A673 (cell line): ENCODE results near the gene DNASE1L3.
"Not testable (repeated sequence)": the region's sequence is repeated elsewhere in the genome, so short reads cannot be mapped to it uniquely, and the experiment has no call there.

Source experiments
- CTCF ChIP-seq: fragments of 300-800, 200-600 bp; sonication (generic); conservative IDR thresholded peaks from 2 replicates; pipeline ENCODE4 v1.5.1; 2017; ENCODE audit warnings: low read depth, mild to moderate bottlenecking, antibody characterized with exemption, low read length, moderate library complexity, mixed read lengths
- EZH2 ChIP-seq: fragments of 200-600 bp; sonication (generic); IDR thresholded peaks from 2 replicates; pipeline ENCODE4 v1.6.1; 2017; ENCODE audit warnings: borderline replicate concordance, low read depth, mild to moderate bottlenecking, mixed read lengths, antibody characterized with exemption, low read length; ENCODE audit not compliant: poor library complexity, severe bottlenecking

GRCh38 chr3:58242860-58243259 is 32.1 kb upstream of the DNASE1L3 start:
- TF ChIP-seq CTCF, EZH2: not testable (repeated sequence)
